Ishikawa (cell line): ENCODE measurements around the gene SPACA5.

ENCODE experiments used
- FOXM1 ChIP-seq: IDR thresholded peaks from 2 replicates; pipeline ENCODE4 v1.6.1; 2012; ENCODE audit warnings: low read depth, borderline replicate concordance
- RAD21 ChIP-seq: IDR thresholded peaks from 2 replicates; pipeline ENCODE4 v1.6.1; 2012; ENCODE audit warnings: low read depth
- YY1 ChIP-seq: IDR thresholded peaks from 2 replicates; pipeline ENCODE4 v1.6.1; 2012; ENCODE audit warnings: low read depth
- TF ChIP-seq, protein P1 (sequence below): IDR thresholded peaks from 2 replicates; pipeline ENCODE4 v1.6.1; 2012; ENCODE audit warnings: low read depth, mild to moderate bottlenecking
- TF ChIP-seq, protein P2 (sequence below): IDR thresholded peaks from 2 replicates; pipeline ENCODE4 v1.6.1; 2012

DNA sequence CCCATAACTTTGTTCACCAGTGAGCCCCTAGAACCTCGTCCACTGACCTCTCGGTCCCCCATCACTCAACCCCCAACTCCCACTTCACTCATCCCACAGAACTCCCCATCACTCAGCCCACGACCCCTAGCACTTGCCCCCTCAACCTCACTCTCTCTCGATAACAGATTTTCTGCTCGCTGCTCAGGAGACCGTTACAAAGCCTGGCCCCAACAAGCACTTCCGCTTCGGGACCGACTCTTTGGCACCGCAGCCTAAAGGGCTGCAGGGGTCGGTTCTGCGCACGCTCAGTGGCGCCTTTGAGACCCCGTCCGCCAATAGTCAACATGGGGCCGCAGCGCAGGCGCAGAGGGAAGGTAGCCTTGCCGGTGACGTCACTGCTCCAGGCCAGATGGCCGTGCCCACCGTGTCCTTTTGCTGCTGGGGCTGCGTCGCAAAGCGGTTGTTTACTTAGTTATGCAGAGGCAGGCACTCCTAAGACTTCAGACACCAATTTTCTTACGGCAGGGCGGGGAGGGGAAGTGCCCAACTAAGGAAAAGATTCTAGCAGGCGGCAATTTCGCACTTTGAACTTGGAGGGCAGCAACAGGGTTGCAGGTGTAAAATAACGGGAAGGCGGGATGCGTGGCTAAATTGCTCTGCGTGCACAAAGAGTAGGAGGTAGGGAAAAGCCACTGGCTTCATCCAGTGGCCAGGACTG is 2.9 kb upstream of the SPACA5 start, which contains the start of gene ZNF182:
- TF ChIP-seq, protein P1, sequence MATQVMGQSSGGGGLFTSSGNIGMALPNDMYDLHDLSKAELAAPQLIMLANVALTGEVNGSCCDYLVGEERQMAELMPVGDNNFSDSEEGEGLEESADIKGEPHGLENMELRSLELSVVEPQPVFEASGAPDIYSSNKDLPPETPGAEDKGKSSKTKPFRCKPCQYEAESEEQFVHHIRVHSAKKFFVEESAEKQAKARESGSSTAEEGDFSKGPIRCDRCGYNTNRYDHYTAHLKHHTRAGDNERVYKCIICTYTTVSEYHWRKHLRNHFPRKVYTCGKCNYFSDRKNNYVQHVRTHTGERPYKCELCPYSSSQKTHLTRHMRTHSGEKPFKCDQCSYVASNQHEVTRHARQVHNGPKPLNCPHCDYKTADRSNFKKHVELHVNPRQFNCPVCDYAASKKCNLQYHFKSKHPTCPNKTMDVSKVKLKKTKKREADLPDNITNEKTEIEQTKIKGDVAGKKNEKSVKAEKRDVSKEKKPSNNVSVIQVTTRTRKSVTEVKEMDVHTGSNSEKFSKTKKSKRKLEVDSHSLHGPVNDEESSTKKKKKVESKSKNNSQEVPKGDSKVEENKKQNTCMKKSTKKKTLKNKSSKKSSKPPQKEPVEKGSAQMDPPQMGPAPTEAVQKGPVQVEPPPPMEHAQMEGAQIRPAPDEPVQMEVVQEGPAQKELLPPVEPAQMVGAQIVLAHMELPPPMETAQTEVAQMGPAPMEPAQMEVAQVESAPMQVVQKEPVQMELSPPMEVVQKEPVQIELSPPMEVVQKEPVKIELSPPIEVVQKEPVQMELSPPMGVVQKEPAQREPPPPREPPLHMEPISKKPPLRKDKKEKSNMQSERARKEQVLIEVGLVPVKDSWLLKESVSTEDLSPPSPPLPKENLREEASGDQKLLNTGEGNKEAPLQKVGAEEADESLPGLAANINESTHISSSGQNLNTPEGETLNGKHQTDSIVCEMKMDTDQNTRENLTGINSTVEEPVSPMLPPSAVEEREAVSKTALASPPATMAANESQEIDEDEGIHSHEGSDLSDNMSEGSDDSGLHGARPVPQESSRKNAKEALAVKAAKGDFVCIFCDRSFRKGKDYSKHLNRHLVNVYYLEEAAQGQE = no peak
- TF ChIP-seq, protein P2, sequence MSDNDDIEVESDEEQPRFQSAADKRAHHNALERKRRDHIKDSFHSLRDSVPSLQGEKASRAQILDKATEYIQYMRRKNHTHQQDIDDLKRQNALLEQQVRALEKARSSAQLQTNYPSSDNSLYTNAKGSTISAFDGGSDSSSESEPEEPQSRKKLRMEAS = no peak
- TF ChIP-seq YY1 (peak; percentile 97), RAD21 (no peak), FOXM1 (no peak)
